Activated T-helper 2 cell treated with anti-CD3 and anti-CD28 coated beads, Interferon-gamma antibody, Interleukin-2, Interleukin-4, amounts not matched to agents 10 μg/mL and 5 μg/mL and 100 μg/mL, durations not matched to agents 14 hours and 24 hours and 36 hours (primary cell): Measurements from ENCODE around the gene WIPF2. TPM values are rescaled to one million over a fixed set of nuclear protein-coding genes. Genes with fewer than 3 reads are reported as not detected.
A peak's percentile ranks its signal among the peaks of the same experiment; 100 is the strongest.
"Not testable (repeated sequence)": the region's sequence is repeated elsewhere in the genome, so short reads cannot be mapped to it uniquely, and the experiment has no call there.

Experiments
- DNase-seq: peaks from one replicate; pipeline ENCODE4 v3.0.0; 2021; ENCODE audit warnings: low spot score
- H3K27ac Mint-ChIP-seq: one replicate; pipeline ENCODE4 v1.8.0; 2021; ENCODE audit warnings: mixed read lengths
- H3K27me3 Mint-ChIP-seq: one replicate; pipeline ENCODE4 v1.8.0; 2021; ENCODE audit warnings: low read depth, mixed read lengths
- H3K36me3 Mint-ChIP-seq: one replicate; pipeline ENCODE4 v1.8.0; 2021; ENCODE audit warnings: low read depth, mixed read lengths
- H3K4me1 Mint-ChIP-seq: one replicate; pipeline ENCODE4 v1.8.0; 2021; ENCODE audit warnings: low read depth, mixed read lengths
- H3K4me3 Mint-ChIP-seq: one replicate; pipeline ENCODE4 v1.8.0; 2021; ENCODE audit warnings: low read depth, mild to moderate bottlenecking, moderate library complexity, mixed read lengths
- H3K9me3 Mint-ChIP-seq: one replicate; pipeline ENCODE4 v1.8.0; 2021; ENCODE audit warnings: mixed read lengths
- intact Hi-C: fragments of 100-400 bp; cut with micrococcal nuclease; formaldehyde crosslinking; loops from one replicate; pipeline ENCODE4 v1.15.1; 2023
- total RNA-seq: library from RNA; stranded (reverse); gene quantifications from 2 replicates; pipeline ENCODE4 v1.2.3, GENCODE V29; 2022

WIPF2 gene
- total RNA-seq, 1 donor from 2014 or later, result 27.2 TPM

GRCh38 chr17:40198576-40198975, 20.5 kb upstream of the WIPF2 start:
- intact Hi-C loops, result no loop called here
- Mint-ChIP-seq H3K4me1 (peaks cover 8% of the 10 kb centered on the region), H3K27me3 (peaks cover 7% of the 10 kb centered on the region), H3K9me3 (no peaks in the 10 kb centered on the region), H3K27ac (no peak overlapping the region), H3K4me3 (peak overlapping the region; percentile 51), H3K36me3 (no peaks in the 10 kb centered on the region)
- DNase-seq, result no peak

DNA sequence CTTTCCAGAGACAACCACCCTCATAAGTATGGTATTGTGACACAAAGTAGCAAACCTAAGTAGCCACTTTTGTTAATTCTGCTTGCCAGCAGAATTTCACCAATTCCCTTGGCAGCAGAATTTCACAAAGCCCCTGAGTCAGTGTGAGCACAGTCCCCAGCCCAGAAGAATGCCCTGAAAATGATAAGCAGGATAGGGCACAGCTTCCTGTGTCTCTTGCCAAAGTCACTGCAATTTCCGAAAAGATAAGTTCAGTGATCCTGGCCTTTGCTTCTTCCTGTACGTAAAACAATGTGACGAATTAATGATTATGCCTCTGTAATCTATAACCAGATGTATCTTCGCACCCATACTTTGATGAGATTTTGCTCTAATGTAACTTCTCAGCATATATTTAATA, 16.0 kb upstream of the WIPF2 start:
- Mint-ChIP-seq H3K27ac (no peak overlapping the region), H3K9me3 (no peaks in the 10 kb centered on the region), H3K4me3 (no peak overlapping the region), H3K27me3 (peaks cover 10% of the 10 kb centered on the region), H3K36me3 (no peaks in the 10 kb centered on the region), H3K4me1 (peaks cover 3% of the 10 kb centered on the region)
- intact Hi-C loops, result loop anchor here (5.0 kb wide), 1 partner anchor 154 kb away; no protein-coding TSS in a partner anchor
- DNase-seq, result no peak

DNA sequence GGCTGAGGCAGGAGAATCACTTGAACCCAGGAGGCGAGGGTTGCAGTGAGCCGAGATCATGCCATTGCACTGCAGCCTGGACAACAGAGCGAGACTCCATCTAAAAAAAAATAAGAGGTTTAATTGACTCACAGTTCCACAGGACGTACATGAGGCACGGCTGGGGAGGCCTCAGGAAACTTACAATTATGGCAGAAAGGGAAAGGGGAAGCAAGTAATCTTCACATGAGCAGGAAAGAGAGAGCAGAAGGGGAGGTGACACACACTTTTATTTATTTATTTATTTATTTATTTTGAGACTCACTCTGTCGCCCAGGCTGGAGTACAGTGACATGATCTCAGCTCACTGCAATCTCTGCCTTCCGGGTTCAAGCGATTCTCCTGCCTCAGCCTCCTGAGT, 12.9 kb upstream of the WIPF2 start:
- H3K4me3 Mint-ChIP-seq, H3K36me3 Mint-ChIP-seq, H3K27me3 Mint-ChIP-seq, DNase-seq, intact Hi-C loops, H3K9me3 Mint-ChIP-seq, H3K27ac Mint-ChIP-seq, H3K4me1 Mint-ChIP-seq: not testable (repeated sequence)

DNA sequence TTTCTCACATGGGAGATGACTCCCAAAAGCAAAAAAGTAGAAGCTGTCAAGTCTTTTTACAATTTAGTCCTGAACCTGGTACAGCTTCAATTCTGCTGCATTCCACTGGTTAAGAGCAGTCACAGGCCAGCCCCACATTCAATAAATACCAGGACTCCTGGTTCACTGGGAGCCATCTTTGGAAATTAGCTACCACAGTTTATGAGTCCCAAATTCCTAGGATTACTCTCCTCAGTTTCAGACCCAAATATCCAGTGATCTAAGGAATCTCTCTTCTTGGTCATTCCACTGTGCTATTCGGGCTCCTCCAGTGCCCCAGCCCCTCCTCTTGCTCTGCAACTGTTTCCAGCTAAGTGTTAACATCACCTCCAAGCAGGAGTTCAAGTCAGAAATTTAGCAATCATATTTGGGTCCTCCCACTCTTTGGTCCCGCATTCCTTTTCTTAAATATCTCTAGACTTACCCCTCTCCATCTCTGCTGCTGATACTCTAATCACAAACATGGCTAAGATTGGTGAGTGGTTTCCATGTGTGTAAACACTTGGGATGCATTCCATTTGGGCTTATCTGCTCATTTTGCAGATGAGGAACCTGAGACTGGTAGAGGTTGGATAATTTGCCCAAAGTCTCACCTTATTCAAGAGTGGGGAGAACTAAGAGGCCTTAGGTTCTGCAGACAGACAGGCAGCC, 9.6 kb upstream of the WIPF2 start:
- H3K4me1 Mint-ChIP-seq, result no peaks in the 10 kb centered on the region
- no peaks in the 10 kb centered on the region for H3K9me3 Mint-ChIP-seq
- H3K27me3 Mint-ChIP-seq, result no peaks in the 10 kb centered on the region
- no peak for DNase-seq
- no peaks in the 10 kb centered on the region for H3K36me3 Mint-ChIP-seq
- H3K27ac Mint-ChIP-seq, result no peak overlapping the region
- no peak overlapping the region for H3K4me3 Mint-ChIP-seq
- intact Hi-C loops, result no loop called here

GRCh38 chr17:40213914-40214313, 5.2 kb upstream of the WIPF2 start:
- H3K9me3 Mint-ChIP-seq, H3K4me3 Mint-ChIP-seq, intact Hi-C loops, H3K36me3 Mint-ChIP-seq, DNase-seq, H3K27ac Mint-ChIP-seq, H3K27me3 Mint-ChIP-seq, H3K4me1 Mint-ChIP-seq: not testable (repeated sequence)

GRCh38 chr17:40218006-40218739, 931 bp upstream of the WIPF2 start:
- peaks cover 20% of the 10 kb centered on the region for H3K4me1 Mint-ChIP-seq
- H3K27me3 Mint-ChIP-seq, result no peaks in the 10 kb centered on the region
- intact Hi-C loops, result loop anchor here (1.0 kb wide), 1 partner anchor 27 kb away; no protein-coding TSS in a partner anchor
- peak overlapping the region; percentile 100 for H3K27ac Mint-ChIP-seq
- no peaks in the 10 kb centered on the region for H3K9me3 Mint-ChIP-seq
- peaks cover 10% of the 10 kb centered on the region for H3K36me3 Mint-ChIP-seq
- H3K4me3 Mint-ChIP-seq, result peak overlapping the region; percentile 94
- DNase-seq, result no peak

DNA sequence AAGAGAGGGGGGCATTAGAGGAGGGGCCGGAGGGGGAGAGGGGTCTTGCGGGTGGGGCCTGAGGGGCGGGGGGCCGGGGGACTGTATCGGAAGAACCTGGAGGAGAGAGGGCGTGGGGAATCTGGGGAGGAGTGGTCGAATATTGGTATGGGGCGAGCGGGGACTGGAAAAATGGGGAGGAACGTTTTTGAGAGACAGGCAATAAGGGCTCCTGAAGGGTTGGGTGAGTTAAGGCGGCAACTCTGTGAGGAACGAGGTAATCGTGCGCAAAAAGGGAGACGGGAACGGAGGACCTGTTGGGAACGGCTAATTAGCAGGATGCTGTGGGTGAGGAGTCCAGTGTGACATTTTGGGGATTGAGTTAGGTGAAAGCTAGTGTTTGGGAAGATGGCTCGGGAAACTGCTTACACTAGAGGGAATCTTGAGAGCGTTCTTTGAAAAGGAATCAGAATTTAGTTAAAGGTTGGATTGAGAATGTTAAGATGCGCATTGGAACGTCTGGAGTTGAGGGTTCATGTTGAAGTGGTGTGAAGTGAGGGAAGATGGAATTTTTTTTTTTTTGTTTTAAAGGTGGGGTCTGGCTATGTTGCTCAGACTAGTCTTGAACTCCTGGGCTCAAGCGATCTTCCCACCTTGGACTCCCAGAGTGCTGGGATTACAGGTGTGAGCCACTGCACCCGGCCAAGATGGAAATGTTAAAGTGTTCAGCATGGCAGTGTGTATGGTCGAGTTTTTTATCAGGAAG, 662 bp downstream of the WIPF2 start:
- Mint-ChIP-seq H3K9me3 (no peaks in the 10 kb centered on the region), H3K27me3 (no peaks in the 10 kb centered on the region), H3K4me3 (peak overlapping the region; percentile 94), H3K4me1 (peaks cover 26% of the 10 kb centered on the region), H3K36me3 (peaks cover 17% of the 10 kb centered on the region), H3K27ac (peak overlapping the region; percentile 87)
- DNase-seq, result peak; percentile 21
- intact Hi-C loops, result loop anchor here (1.0 kb wide), 2 partner anchors 42 to 68 kb away; partner anchors contain the start of genes CDC6 and RAPGEFL1

- H3K27me3 Mint-ChIP-seq, result no peaks in the 10 kb centered on the region
- no peak overlapping the region for H3K27ac Mint-ChIP-seq
- no peak for DNase-seq
- H3K9me3 Mint-ChIP-seq, result no peaks in the 10 kb centered on the region
- peaks cover 24% of the 10 kb centered on the region for H3K36me3 Mint-ChIP-seq
- H3K4me1 Mint-ChIP-seq, result peaks cover 18% of the 10 kb centered on the region
- H3K4me3 Mint-ChIP-seq, result no peak overlapping the region
- intact Hi-C loops, result no loop called here
Observed at GRCh38 chr17:40224718-40225550, 5.8 kb downstream of the WIPF2 start.

DNA sequence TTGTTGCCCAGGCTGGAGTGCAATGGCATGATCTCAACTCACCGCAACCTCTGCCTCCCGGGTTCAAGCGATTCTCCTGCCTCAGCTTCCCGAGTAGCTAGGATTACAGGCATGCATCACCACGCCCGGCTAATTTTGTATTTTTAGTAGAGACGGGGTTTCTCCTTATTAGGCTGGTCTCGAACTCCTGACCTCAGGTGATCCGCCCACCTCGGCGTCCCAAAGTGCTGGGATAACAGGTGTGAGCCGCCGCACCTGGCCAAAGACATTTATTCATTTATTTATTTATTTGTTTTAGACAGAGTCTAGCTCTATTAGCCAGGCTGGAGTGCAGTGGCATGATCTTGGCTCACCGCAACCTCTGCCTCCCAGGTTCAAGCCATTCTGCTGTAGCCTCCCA, 10.0 kb downstream of the WIPF2 start:
- intact Hi-C loops, H3K27ac Mint-ChIP-seq, H3K9me3 Mint-ChIP-seq, H3K4me3 Mint-ChIP-seq, DNase-seq, H3K4me1 Mint-ChIP-seq, H3K27me3 Mint-ChIP-seq: not testable (repeated sequence)
- H3K36me3 Mint-ChIP-seq, result peaks cover 26% of the 10 kb centered on the region

GRCh38 chr17:40230670-40231069, 11.6 kb downstream of the WIPF2 start:
- Mint-ChIP-seq H3K4me3 (no peak overlapping the region), H3K36me3 (peaks cover 28% of the 10 kb centered on the region), H3K27ac (no peak overlapping the region), H3K4me1 (peaks cover under 1% of the 10 kb centered on the region), H3K27me3 (no peaks in the 10 kb centered on the region), H3K9me3 (no peaks in the 10 kb centered on the region)
- no peak for DNase-seq
- intact Hi-C loops, result no loop called here

- H3K4me1 Mint-ChIP-seq, intact Hi-C loops, H3K4me3 Mint-ChIP-seq, DNase-seq, H3K9me3 Mint-ChIP-seq, H3K27me3 Mint-ChIP-seq, H3K27ac Mint-ChIP-seq: not testable (repeated sequence)
- peaks cover 28% of the 10 kb centered on the region for H3K36me3 Mint-ChIP-seq
Observed at GRCh38 chr17:40231928-40232327, 12.8 kb downstream of the WIPF2 start.

DNA sequence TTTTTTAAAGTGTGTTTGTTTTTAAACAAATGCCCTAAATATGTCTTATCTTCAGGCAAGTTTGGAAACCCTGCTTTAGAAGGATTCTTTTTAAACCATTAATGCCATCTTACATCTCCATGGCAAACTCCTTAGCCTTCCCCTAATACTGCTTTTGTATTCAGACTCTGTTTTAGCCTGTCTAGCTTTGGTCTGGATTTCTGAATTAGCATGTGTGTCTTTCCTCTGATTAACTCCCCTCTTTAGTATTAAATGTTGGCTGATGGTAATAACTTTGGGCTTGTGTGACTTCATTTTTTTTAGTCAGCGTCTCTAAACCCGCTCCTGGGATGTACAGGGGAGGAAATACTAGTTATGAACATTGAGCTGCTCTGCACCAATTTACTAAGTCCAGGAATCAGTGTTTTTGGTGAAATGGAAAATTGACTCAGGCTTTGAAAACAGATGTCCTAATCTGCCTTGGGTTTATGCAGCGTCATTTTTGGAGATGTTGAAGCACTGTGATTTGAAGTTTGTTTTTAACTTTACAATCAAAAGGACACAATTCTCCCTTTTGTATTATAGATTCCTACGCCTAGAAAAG, 22.2 kb downstream of the WIPF2 start:
- Mint-ChIP-seq H3K27ac (no peak overlapping the region), H3K27me3 (no peaks in the 10 kb centered on the region), H3K9me3 (no peaks in the 10 kb centered on the region), H3K4me3 (no peak overlapping the region), H3K4me1 (peaks cover 7% of the 10 kb centered on the region), H3K36me3 (peaks cover 4% of the 10 kb centered on the region)
- intact Hi-C loops, result no loop called here
- no peak for DNase-seq
